Fibroblast of skin of left biceps (primary cell): ENCODE data around the gene ASIC3.

Experiments
- DNase-seq, 2 experiments: peaks; one replicate each; pipeline ENCODE4 v3.0.0-alpha.2; 2013; ENCODE audit warnings: low read depth in 2 of 2

The ASIC3 gene

DNA sequence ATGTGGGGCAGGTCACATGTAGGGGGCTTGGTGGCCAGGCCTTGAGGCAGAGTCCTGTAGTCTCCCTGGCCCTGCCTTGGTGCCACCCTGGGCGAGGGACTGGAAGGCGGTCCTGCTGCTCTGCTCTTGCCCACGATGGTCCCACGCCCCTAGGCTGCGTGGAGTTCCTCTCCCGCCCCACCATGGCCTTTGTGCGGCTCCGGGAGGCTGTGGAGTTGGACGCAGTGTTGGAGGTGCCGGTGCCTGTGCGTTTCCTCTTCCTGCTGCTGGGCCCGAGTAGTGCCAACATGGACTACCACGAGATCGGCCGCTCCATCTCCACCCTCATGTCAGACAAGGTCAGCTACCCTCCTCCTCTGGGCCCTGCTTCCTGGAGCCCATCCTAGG lies 22.2 kb downstream of the ASIC3 start:
- DNase-seq, result no peak

DNA sequence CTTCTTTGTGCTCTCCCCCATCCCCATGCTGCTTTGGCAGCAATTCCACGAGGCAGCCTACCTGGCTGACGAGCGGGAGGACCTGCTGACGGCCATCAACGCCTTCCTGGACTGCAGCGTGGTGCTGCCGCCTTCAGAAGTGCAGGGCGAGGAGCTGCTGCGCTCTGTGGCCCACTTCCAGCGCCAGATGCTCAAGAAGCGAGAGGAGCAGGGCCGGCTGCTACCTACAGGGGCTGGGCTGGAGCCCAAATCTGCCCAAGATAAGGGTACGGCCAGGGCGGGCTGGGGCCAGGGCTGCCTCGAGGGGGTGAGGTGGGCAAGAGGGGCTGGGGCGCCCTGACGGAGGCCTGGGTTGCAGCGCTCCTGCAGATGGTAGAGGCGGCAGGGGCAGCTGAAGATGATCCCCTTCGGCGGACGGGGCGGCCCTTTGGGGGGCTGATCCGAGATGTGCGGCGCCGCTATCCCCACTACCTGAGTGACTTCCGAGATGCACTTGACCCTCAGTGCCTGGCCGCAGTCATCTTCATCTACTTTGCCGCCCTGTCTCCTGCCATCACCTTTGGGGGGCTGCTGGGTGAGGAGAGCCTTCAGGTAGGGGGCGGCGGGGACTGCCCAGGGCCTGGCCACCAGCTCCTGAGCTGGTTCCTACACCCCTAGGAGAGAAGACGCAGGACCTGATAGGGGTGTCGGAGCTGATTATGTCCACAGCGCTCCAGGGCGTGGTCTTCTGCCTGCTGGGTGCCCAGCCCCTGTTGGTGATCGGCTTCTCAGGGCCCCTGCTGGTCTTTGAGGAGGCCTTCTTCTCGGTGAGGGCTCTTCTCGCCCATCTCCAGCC lies 22.9 kb downstream of the ASIC3 start:
- no peak for DNase-seq

DNA sequence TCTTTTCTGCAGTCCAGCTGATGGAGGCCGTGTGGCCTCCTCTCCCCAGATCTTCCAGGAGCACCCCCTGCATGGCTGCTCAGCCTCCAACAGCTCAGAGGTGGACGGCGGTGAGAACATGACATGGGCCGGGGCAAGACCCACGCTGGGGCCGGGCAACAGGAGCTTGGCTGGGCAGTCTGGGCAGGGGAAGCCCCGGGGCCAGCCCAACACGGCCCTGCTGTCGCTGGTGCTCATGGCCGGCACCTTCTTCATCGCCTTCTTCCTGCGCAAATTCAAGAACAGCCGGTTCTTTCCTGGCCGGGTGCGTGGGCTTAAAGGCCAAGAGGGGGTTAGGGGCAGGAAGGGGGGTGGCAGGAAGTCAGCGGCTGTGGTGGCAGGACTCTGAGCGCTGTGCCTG lies 25.7 kb downstream of the ASIC3 start:
- no peak for DNase-seq

DNA sequence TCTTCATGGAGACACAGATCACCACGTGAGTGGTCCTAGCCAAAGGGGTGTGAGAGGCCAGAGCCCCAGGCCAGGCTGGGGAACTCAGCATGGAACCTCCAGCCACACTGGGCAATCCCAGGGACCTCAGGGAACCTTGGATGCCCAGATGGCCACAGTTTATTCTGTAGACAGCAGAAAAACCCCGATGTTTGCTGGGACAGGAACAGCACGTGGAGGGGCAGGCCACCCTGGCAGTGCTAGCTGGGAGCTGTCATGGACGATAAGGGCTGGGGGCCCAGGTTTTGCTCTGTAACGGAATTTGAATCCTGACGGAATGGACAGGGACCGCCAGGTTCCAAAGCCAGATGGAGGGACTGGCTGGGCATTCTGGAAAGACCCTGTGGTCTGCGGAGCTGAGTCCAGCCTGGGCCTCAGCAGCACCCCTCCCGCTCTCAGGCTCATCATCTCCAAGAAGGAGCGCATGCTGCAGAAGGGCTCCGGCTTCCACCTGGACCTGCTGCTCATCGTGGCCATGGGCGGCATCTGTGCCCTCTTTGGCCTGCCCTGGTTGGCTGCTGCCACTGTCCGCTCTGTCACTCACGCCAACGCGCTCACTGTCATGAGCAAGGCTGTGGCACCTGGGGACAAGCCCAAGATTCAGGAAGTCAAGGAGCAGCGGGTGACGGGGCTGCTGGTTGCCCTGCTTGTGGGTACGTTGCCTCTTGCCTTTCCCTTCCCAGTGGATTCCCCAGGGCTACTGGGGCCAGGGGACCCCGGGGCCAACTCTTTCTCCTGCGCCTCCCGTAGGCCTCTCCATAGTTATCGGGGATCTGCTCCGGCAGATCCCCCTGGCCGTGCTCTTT lies 26.7 kb downstream of the ASIC3 start:
- DNase-seq, result no peak

DNA sequence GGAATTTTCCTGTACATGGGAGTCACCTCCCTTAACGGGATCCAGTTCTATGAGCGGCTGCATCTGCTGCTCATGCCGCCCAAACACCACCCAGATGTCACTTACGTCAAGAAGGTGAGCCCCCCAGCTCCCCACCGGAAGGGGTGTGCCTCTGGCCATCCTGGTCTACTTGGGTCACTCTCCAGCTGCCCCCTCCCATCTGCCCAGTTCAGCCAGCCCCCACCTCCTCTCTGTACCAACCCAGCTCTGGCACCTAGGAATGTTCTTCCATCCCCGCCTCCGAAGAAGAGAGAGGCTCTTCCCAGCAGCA lies 27.3 kb downstream of the ASIC3 start:
- no peak for DNase-seq

DNA sequence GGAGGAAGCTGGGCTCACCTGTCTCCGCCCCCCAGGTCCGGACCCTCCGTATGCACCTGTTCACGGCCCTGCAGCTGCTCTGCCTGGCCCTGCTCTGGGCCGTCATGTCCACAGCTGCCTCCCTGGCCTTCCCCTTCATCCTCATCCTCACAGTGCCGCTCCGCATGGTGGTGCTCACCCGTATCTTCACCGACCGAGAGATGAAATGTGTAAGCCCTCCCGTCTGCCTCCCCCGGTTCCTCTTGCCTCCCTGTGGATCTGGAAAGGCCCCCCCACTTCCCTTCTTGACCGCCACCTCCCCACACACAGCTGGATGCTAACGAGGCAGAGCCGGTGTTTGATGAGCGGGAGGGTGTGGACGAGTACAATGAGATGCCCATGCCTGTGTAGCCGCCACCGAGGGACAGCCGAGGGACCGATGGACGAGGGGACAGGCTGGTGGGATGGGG lies 27.7 kb downstream of the ASIC3 start:
- DNase-seq, result no peak

DNA sequence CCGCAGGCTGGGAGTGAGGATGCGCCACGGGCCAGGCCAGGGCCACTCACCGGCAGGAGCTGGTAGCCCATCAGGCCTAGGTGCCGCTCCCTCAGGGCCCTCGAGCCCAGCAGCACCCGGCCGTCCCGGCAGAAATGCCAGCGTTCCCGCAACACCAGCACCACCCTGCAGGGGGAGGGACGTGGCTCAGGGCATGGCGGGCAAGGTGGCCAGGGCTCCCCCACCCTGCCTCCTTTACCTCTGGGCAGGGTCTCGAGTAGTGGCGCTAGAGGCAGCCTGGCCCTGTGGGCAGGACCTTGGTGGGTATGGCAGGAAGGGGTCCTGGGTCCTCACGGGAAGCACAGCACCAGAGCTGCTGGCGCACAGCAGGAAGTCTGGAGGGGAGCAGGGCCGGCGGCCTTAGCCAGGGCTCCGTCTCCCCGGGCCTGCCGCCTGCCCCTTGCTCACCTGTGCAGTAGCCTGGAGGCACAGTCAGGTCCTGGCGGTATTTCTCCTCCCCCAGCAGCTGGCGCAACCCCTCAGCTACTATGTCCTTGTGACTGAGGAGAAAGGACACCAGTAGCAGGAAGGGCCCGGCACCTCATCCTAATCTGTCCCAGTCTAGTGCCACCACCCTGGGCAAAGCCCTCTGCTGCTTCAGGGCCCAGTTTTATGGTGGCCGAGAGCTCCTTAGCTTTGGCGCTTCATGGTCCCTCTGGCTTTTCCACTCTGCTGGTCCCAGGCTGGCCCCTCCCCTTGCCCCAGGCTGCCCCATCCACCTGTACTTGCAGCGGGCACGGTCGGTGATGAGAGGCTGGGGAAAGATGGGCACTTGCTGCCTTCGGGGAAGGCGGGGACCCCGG lies 28.8 kb downstream of the ASIC3 start:
- no peak for DNase-seq

DNA sequence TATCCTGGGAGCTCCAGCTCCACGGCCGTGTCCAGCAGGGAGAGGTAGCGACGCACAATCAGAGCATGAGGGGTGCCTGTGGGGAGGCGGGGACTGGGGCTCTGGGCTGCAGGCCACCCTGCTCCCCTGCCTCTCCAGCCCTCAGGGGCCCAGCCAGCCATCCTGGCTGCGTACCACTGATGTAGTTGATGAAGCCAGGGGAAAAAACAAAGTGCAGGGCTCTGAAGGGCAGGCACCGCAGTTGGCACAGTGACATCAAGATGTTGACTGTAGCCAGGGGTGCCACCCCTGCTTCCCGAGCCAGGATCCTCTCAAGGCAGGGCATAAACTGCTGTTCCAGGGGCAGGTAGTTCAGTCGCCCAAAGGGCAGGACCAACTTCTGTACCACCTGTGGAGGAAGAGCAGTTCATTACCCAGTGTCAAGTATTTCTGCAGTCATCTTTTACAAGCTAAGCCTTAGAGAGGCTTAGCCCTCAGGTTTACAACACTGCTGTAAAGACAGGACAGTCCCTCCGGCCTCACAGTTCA lies 29.4 kb downstream of the ASIC3 start:
- no peak for DNase-seq

DNA sequence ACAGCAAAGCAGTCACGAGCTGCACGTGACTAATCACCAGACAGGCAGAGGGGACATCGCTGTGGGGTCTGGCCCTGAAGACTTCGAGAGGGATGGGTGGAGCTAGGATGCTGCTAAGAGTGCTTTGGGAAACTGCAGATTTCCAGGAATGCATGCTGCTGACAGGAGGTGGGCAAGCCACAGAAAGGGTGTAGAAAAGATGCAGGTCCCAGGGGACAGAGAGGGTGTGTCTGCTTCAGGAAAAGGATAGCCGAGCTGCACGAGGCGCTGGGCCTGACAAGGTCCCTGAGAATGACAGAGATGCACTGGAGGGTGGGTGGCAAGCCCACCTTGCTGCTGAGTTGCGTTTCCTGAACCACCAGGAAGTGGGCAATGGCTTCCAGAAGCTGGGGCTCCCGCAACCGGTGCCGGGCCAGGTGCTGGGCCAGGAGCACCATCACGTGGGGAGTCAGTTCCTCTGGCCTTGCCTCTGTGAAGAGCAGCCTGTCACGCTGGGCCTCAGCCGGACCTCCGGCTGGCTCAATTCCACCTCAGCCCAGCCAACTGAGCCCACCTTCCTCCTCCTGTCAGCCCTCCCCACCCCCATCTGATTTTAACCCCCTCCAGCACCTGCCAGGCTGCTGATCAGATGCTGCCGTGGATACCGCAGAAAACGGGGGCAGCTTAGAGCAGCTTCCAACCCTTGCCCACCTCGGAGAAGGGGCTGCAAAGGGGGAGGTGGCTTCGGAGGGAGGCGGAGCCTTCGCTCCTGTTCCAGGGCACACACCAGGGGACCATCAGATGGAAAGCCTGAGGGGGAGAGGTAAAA lies 30.1 kb downstream of the ASIC3 start:
- DNase-seq, result no peak

DNA sequence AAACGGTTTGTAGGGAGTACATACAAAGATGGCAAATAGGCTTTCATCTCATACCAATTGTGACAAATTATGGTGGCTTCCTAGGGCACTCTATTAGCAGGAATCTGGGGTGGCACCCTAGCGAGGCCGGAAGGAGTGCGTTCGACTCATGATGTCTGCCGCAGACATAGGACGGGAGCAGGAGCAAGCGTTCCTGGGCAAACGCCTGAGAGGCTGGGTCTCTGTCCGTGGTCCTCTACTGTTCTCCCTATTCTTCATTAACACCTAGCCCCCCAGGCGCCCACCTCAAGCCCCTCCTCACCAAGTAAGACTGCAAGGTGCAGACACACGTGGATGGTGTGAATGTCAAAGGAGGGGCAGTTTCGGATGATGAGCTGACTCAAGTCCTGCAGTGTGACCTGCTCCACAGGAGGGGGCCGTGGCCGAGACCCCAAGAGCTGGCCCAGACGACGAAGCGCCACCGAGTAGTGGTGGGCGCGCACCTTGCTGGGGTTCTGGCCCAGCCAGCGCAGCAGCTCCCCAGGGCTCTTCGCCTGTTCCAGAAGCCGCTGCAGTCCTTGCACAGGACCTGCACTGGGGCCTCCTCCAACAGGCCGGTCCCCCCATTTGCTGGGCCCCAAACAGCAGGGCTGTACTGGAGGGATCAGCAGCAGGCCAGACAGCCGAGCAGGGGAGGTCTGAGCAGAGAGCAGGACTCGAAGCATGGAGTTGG lies 31.0 kb downstream of the ASIC3 start:
- no peak for DNase-seq

DNA sequence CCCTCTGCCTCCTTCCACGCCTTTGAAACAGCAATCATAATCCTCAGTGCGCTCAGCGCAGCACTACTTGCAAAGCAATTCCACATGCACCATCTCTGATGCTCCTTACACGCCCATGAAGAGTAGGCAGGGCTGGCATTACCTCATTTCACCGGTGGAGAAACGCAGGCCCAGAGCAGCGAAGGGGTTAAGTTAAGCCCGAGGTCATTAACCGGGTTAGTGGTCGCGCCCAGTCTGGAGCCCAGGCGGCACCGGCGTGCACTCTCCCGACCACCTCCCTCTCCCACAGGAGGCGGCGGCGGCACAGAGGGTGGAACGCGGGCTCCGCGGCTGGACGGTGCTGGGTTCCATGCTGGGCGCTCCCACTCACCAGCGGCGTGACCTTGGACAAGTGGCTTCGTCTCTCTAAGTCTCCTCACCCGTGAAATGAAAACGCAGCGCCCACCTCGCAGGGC lies 31.8 kb downstream of the ASIC3 start:
- no peak for DNase-seq

DNA sequence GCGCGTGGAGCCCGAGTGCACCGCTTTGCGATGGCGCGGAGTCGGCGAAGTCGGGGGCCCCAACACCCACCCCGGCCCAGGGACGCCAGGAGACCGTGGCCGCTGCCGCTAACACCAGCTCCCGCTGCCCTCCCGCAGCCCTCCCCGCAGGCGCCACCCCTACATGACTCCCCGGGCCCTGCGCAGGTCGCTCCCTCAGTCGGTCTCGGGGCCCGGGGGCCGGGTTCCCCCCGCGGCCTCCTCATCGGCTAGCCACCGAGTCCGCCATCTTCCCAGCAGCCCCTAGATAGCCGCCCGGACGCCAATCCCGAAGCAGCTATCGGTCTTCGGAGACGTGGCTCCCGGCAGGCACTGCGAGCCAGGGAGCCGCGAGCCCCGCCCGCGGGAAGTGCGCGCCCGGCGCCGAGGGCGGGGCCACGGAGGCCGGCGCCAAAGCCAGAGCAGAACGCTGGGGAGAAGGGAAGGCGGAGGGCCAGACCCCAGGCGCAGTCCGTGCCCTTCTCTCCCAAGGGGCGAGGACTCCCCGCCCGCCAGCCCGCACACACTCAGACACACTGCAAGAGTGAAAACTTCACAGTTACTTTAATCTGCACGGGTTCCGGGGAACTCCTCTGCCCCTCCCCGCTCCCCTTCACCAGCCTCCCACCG lies 32.3 kb downstream of the ASIC3 start, which contains the start of gene FASTK:
Gene FASTK (minus strand): TSS at position 288 of the 648 bp plus-strand sequence. CDS start 43 bp downstream, at position 245.
- peak; percentile 68 to 72 for DNase-seq

DNA sequence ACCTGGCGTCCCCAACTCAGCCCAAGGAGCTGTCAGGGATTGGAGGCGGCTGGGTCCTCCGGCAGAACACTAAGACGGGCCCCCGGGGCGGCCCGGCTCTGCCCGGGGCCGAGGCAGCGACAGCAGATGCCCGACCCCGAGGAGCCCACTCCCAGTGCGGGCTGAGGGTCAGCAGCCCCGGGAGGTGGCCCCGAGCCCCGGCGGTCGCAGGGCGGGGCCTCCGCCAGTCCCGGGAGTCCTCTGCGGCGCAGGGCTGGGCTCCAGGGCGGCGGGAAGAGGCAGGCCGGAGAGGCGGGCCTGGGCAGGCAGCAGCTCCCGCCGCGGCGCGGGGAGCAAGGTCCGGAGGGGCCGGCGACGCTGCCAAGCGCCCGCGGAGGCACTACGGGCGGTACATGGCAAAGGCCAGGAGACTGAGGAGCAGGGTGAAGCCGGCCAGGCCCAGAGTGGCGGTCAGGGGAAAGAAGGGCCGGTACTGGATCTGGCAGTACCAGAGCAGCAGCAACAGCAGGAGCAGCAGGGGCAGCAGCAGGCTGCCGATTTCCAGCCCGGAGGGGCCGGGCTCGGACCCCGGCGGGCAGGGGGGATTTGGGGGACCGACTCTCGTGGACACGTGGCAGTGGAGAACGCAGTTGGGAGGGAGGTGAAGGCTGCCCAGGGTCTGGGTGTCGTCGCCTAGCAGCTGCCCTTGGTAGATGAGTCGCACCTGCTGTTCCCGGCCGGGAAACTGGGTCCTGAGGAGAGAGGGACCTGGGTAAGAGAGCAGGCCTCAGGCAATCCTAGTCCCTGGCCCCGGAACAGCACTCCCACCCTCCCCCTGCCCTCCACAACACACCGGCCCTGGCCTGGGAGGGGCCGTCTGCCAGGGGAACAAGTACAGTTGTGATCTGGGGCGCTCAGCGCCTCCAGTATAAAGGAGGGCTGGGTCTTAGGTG lies 33.1 kb downstream of the ASIC3 start:
- no peak for DNase-seq

DNA sequence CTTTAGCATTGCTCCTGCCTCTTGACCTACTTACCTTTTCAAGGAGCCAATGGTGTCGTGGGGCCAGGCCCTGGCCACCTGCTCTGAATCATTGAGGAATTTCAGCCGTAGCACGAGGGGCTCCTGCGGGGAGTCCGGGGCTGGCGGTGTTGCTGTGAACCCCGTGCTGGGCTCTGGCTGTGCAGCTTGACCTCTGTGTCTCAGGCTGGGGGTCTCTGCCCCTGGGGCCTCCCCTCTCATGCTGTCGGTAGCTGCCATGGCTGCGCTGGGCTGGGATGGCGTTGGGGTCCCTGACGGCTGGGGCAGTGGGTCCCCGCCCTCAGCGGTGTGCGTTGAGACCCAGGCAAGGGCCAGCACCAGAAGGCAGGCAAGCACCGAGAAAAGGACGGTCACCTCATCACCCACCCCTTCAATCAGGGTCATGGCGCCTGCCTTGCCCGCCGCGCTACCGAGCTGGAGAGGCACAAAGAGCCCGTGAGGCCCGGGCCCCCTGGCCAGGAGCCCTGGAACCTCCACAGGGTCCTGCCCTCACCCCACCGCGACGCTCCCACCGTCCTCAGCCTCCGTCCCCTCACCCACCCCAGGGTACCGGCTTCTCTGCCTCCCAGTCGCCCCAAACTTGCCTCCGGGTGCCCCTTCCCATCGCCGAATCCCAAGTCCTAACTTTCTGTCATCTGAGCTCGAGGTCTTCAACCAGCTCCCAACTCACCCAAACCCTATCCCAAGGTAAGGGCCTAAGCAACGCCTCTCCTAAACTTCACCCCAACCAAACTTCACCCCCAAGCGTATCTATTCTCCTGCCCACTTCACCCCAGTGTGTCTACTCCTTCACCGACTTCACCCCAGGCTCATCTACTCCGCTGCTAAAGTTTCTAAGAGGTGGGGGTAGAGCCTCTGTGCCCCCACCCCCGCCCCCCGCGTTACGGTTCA lies 34.1 kb downstream of the ASIC3 start:
- no peak for DNase-seq

DNA sequence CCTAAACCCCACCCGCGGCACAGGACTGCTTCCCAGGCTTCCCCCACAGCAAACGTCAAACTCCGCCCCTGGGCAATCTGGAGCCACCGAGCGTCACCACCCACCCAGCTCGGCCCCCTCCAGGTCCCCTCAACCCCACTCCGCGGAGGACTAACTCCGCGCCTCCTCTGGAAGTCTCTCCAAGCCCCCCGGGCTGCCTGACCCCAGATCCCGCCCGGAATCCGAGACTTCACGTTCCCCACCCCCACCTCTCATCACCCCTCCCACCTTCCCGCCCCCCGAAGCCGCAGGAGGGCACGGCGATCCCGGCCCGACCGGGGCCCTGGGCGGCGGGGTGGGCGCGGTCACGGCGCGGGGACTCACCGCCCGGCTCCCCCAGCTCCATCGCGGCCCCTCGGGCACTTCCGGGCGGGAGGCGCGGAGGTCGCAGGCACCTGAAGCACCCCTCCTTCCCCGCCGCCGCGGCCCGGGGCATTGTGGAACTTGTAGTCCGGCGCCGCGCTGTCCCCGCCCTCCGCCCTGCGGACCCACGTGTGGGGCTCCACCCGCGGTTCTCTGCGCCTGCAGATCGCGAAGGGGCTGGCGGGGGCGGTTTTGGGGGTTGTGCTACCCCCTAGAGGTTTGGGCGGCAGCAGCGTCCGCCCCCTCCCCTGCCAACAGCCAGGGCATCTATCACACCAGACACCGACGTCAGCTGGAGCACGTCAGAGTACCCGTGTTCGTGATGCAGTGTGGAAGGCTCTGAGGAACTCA lies 34.9 kb downstream of the ASIC3 start, which contains the start of gene TMUB1:
Gene TMUB1 (minus strand): TSS at position 423 of the 753 bp plus-strand sequence. CDS start 930 bp downstream, outside the sequence.
- no peak for DNase-seq

DNA sequence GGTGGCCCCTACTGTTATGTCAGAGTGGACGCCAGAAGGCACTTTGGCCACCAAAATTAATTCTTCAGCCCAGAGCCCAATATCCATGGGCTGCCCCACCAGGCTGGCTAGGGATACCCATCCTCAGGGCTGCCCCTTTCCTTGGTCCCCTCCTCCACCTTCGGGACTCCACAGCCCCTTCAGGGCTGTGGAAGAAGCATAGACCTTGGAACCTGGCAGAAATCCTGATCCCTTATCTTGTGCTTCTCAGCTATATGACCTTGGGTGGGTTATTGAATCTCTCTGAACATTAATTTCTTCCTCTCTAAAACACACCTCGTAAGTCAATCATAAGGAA lies 35.5 kb downstream of the ASIC3 start:
- no peak for DNase-seq

DNA sequence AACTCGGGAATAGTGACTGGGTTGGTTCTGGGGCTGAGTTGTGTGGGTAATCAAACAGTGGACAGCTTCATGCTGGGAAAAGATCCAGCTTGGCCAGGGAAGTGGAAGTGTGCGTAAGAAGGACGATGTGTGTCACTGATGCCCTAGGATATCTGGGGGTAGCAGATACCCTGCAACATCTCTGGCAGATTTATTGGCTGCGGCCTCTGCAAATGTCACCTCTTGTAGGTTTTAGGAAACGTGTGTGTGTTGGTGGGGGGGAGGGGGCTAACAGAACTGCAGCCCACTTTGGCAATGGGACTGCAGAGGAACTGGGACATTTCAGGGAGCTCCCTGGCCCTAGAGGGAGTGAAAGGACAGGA lies 37.0 kb downstream of the ASIC3 start:
- no peak for DNase-seq
